Esophagus mucosa (tissue), 1 donor: ENCODE results near the gene ART1. TPM values are rescaled to one million over a fixed set of nuclear protein-coding genes. Genes with fewer than 3 reads are reported as not detected.

Experiments used
- ATAC-seq: fragments of 200-7000 bp; cut with Tn5 transposase; one replicate; pipeline ENCODE4 v1.9.1; 2020
- total RNA-seq: library from RNA; stranded (reverse); gene quantifications from one replicate; pipeline ENCODE4 v1.2.4, GENCODE V29; 2023
- donor health status: DM: yes; HTN: yes; CAD: no.

ART1 gene
- total RNA-seq, 1 donor from 2014 or later = not detected

GRCh38 chr11:3667149-3668035 is 22.5 kb downstream of the ART1 start:
- no peak for ATAC-seq

GRCh38 chr11:3669128-3669527 is 24.2 kb downstream of the ART1 start:
- no peak for ATAC-seq

GRCh38 chr11:3669742-3670183 is 24.8 kb downstream of the ART1 start:
- peak; percentile 21 for ATAC-seq

GRCh38 chr11:3671334-3672254 is 26.7 kb downstream of the ART1 start, which contains the start of gene CHRNA10:
CHRNA10 (minus strand) TSS chr11:3671384; CDS start chr11:3671312, 72 bp downstream.
- no peak for ATAC-seq

- no peak for ATAC-seq
Measured at GRCh38 chr11:3674189-3674588, 29.3 kb downstream of the ART1 start.

GRCh38 chr11:3675971-3676370 is 31.0 kb downstream of the ART1 start:
- no peak for ATAC-seq

GRCh38 chr11:3679077-3679476 is 34.1 kb downstream of the ART1 start:
- no peak for ATAC-seq

GRCh38 chr11:3683039-3683438 is 38.1 kb downstream of the ART1 start:
- ATAC-seq = no peak

GRCh38 chr11:3684129-3684818 is 39.3 kb downstream of the ART1 start:
- no peak for ATAC-seq

GRCh38 chr11:3684819-3685172 is 39.9 kb downstream of the ART1 start:
- no peak for ATAC-seq

GRCh38 chr11:3685923-3686322 is 41.0 kb downstream of the ART1 start:
- no peak for ATAC-seq

- ATAC-seq = no peak
Measured at GRCh38 chr11:3686751-3687150, 41.8 kb downstream of the ART1 start.

GRCh38 chr11:3700410-3700809 is 55.5 kb downstream of the ART1 start:
- ATAC-seq = no peak

GRCh38 chr11:3700910-3701309 is 56.0 kb downstream of the ART1 start:
- ATAC-seq = no peak

- ATAC-seq = no peak
Measured at GRCh38 chr11:3703383-3703782, 58.5 kb downstream of the ART1 start.

GRCh38 chr11:3707176-3707575 is 62.2 kb downstream of the ART1 start:
- no peak for ATAC-seq

GRCh38 chr11:3709977-3710376 is 65.0 kb downstream of the ART1 start:
- ATAC-seq = no peak

- ATAC-seq = no peak
Measured at GRCh38 chr11:3710485-3711259, 65.7 kb downstream of the ART1 start.

- no peak for ATAC-seq
Measured at GRCh38 chr11:3712274-3712673, 67.3 kb downstream of the ART1 start.
